ENCODE measurements around the gene ENPP7. TPM values are rescaled to one million over a fixed set of nuclear protein-coding genes. Genes with fewer than 3 reads are reported as not detected.

Gene ENPP7
- total RNA-seq, 4 donors from 2014 or later, result not detected

DNA sequence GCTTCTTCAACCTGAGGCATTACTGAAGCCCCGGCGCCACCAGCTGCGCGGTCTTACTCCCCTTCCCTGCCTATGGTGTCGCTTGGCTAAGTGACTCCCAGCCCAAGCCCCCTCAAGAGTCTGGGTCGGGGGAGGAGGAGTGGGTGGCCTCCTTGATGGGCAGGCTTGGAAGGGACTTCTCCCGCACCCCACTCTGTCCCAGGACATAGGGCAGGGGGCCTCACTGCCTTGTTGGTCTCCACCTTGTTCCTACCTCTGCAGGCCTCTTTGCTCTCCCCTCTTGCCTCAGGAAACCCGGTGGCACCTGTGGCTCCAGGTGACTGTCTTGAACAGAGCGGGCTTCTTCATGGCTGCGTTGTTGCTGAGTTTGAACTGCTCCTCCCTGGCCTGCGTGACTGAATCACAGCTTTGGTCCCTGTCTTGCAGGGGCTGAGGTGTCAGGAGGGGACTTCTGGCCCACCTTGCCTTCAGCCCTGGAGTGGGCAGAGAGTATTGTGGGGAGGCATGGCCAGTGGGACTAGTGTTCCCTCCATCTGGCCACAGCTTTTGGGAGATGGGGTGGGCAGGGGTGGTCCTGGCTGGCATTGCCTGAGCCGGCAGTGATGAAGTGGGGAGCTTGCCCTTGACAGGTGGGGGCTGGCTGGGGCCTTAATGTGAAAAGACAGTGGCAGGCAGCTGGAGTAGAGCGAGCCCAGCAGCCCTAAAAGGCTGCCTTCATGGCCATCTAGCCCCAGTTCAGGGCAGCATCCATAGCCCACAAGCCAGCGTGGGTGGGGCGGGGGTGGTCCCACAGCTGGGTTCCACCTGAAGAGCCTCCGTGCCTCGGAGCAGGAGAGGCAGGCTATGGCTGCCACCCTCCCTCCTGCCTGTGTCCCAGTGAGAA lies 54.5 kb downstream of the ENPP7 start:
- DNase-seq (ENCODE audit: low spot score) (no peak), ATAC-seq (ENCODE audit: low FRiP score) (no peak)
- TF ChIP-seq, protein P1, sequence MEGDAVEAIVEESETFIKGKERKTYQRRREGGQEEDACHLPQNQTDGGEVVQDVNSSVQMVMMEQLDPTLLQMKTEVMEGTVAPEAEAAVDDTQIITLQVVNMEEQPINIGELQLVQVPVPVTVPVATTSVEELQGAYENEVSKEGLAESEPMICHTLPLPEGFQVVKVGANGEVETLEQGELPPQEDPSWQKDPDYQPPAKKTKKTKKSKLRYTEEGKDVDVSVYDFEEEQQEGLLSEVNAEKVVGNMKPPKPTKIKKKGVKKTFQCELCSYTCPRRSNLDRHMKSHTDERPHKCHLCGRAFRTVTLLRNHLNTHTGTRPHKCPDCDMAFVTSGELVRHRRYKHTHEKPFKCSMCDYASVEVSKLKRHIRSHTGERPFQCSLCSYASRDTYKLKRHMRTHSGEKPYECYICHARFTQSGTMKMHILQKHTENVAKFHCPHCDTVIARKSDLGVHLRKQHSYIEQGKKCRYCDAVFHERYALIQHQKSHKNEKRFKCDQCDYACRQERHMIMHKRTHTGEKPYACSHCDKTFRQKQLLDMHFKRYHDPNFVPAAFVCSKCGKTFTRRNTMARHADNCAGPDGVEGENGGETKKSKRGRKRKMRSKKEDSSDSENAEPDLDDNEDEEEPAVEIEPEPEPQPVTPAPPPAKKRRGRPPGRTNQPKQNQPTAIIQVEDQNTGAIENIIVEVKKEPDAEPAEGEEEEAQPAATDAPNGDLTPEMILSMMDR (IDR thresholded peaks at IDR 0.05), result no peak

DNA sequence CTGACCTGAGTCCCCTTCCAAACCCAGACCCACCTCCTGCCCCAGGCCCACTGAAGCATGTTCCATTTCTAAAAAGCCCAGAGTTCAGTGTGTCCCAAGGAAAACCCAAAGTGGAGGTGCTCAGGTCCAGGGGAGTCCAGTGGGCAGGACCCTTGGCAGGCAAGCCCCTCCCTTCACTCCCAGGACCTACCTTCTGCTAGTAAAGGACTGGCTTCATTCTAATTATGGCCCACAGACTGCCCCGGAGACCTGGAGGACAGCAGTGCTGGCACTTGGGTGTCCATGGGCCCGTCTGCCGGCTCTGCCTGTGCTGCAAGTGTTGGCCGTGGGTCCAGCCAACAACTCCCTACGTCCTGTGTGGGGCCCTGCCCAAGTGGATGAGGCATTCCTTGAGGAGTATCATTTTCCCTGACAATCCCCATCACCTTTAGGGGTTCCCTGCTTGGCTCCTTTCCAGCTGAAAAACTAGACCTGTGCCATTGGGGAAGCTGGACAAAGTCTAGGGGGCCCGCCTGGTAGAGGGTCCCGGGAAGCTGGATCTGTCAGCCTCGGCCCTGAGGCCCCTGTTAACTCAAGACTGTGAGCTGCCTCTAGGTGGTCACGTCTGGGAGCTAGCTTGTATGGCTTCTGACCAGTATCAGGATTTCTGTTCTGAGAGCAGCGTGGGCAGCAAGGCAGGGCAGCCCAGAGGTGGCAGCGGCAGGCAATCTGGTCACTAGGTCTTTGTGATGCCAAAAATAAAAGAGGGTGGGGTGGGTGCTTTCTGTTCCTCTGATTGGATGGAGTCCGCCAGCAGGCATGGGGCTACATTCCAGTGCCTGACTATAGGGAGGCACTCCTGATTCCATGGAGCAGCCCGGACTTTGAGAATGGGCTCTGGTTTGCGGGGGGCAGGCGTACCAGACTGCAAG lies 55.4 kb downstream of the ENPP7 start:
- TF ChIP-seq, protein P1 (IDR thresholded peaks at IDR 0.05), result no peak
- no peak for DNase-seq (ENCODE audit: low spot score)
- no peak for ATAC-seq (ENCODE audit: low FRiP score)

DNA sequence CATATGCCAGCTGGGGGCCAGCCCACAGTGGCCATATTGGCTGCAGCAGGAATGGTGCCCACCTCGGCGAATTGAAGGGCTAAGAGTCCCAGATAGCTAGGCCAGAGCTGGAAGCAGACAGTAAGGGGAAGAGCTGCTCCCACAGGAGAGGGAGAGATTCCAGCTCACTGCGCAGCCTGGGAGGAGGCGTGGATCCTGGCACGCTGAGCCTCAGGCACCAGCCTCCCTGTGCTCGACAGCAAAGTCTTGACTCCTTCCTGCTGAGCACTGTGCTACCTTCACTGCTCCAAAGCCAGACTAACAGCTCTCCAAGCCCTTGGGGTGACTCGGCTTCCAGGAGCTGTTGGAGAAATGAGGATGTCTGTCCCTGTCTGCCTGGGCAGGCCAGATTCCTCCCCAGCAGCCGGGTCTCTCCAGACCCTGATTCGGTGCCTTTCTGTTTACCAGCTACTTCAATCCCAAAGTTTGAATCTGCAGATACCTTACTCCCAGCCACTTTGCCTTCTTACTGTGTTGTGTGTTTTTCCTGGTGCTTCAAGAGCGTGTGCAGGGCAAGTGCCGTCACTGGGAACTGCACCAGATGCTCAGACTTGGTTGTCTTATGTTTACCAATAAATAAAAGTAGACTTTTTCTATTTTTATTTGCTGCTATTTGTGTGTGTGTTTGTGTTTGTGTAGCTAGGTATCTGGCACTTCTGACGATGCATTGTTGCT lies 56.3 kb downstream of the ENPP7 start:
- ATAC-seq (ENCODE audit: low FRiP score) (no peak), DNase-seq (ENCODE audit: low spot score) (no peak)
- TF ChIP-seq, protein P1 (IDR thresholded peaks at IDR 0.05), result no peak

DNA sequence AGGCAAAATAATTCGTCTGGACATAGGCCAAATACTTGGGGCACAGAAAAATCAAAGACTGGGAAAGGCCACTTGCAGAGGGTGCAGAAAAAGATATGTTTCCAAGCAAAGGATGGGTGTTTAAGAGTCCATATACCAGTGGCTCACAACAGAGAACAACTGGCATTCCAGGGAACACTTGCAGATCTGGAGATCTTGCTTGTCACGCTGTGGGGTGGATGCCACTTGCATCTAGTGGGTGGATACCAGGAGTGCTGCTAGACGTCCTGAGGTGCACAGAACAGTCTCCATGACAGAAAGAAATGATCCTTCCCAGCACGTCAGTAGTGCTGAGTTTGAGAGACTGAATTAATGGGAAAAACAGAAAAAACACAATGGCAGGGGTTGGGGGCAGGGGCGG lies 57.7 kb downstream of the ENPP7 start:
- ATAC-seq (ENCODE audit: low FRiP score) (no peak), DNase-seq (ENCODE audit: low spot score) (no peak)
- TF ChIP-seq, protein P1 (IDR thresholded peaks at IDR 0.05), result no peak

DNA sequence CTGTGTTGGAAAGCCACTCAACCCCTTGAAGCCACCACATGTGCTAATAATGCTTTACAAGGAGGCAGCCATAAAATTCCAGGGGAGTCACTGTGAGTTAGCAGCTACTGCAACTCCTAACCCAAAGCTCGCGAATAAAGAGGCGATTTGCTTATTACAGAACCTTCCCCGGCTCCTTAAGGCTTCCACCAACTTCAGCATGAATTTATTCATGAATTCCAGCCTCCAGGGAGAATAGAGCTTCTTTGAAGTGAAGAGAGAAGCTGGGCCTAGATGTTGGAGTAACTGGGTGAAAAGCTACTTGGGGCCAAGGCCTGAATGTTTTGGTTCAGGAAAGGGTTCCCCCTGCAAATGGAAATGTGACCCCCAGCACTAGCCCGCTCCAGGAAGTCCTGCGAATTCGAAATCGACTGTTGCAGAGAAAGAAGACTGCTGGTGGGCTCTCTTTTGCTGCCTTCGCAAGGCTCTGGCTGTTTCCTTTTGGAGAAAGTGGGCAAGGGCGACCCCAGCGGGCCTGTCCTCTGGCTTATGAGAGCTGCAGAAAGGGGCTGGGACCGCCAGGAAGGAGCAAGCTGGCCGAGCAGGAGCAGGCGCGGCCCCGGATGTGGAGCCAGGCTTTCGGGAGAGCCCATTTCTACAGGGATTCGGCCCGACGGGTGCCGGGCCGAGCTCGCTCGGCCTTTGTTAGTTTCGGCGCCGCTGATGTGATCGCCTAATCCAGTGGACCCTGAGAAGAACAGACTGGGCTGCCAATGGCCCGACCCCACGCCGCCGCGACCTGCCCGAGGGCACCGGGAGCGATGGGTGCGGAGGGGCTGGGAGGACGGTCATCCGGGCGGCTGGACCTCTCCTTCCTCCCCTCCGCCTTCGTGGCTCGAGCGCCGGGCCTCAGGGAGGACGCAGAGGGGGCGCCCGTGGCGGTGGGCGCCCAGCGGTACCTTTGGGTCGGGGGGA lies 58.5 kb downstream of the ENPP7 start:
- DNase-seq (ENCODE audit: low spot score), result no peak
- ATAC-seq (ENCODE audit: low FRiP score), result no peak
- TF ChIP-seq, protein P1 (IDR thresholded peaks at IDR 0.05), result no peak

All from omental fat pad (tissue), 4 donors.